NOMO-1 treated with DMSO at 0.1 percent for 48 hours (cell line): ENCODE data around the gene PET117.
A peak's percentile ranks its signal among the peaks of the same experiment; 100 is the strongest.
"Not testable (repeated sequence)": the region's sequence is repeated elsewhere in the genome, so short reads cannot be mapped to it uniquely, and the experiment has no call there.

Experiments
- DNase-seq: peaks from one replicate; lab custom pipeline; 2025; ENCODE audit not compliant: unreplicated experiment; lab: John Stamatoyannopoulos, UW

PET117 gene

GRCh38 chr20:18137412-18138265 lies at the start of gene PET117, which contains the start of gene KAT14:
PET117 (plus strand) TSS chr20:18137863; CDS start chr20:18137956, 93 bp downstream.
KAT14 (plus strand) TSS chr20:18137863; CDS start chr20:18142661, 4,798 bp downstream.
- peak; percentile 85 for DNase-seq

- DNase-seq, result not testable (repeated sequence)
Measured at GRCh38 chr20:18088298-18088697, 49.4 kb upstream of the PET117 start.

- DNase-seq, result not testable (repeated sequence)
Measured at GRCh38 chr20:18088841-18089240, 48.8 kb upstream of the PET117 start.

DNA sequence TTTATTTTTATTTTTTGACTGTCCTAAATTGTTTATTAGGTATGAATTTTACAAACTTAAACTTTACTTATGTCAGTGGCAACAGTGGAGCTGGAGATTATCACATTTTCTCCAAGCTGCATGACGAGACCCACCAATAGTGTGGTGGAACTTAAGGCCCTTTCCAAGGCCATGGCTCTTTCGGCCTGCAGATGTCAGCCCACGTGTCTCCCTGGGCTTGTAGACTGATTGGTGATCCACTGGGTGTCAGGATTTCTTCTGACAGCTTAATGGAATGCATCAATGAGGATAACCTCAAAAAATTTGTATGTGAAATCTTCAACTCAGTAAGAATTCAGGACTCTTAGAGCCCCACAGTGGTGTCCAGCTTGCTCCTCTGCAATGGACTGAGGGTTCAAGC lies 47.6 kb upstream of the PET117 start:
- no peak for DNase-seq

GRCh38 chr20:18090477-18090876 lies 47.2 kb upstream of the PET117 start:
- DNase-seq, result no peak

DNA sequence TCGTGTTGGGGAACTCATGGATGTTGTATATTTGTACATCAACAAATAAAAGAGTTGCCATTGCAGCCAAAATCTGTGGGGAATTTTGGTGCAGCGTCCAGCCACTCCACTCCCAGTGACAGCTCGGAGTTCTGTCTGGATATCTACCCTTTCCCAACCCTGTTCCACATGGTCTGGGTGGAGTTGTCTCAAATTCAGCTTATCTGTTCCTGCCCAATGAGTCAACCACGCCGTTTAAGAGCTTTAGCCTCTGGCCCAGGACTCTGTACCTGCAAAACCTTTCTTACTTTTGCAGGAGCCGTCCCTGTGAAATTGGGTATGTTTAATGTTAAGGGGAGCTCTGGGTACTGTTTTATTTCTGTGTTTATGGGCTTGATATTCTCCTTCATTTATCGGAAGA lies 46.0 kb upstream of the PET117 start:
- DNase-seq, result no peak

- DNase-seq, result no peak
Measured at GRCh38 chr20:18092890-18093289, 44.8 kb upstream of the PET117 start.

DNA sequence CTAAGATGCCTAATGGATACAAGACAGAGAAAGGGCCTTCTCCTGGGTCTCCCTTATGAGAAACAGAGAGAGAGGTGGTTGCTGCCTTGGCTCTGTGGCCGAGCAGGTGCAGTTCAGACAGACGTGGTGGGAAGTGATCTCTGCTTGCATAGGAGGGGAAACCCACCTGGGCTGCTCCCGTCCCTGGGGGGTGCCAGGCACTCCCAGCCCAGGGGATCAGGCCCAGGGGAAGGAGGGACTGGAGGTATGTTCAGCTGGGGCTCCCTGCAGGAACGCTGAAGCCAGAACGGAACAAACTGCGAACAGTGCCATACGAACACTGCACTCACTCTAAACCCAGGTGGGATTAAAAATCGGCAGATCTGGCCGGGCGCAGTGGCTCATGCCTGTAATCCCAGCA lies 44.3 kb upstream of the PET117 start:
- no peak for DNase-seq

- DNase-seq, result no peak
Measured at GRCh38 chr20:18094191-18094590, 43.5 kb upstream of the PET117 start.

DNA sequence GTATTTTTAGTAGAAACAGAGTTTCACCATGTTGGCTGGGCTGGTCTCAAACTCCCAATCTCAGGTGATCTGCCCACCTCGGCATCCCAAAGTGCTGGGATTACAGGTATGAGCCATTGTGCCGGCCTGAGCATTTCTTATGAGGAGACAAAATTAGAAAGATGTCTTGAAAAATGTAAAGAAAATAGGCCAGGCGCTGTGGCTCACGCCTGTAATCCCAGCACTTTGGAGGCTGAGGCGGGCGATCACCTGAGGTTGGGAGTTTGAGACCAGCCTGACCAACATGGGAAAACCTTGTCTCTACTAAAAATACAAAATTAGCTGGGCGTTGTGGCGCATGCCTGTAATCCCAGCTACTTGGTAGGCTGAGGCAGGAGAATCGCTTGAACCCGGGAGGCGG lies 37.1 kb upstream of the PET117 start:
- DNase-seq, result not testable (repeated sequence)

DNA sequence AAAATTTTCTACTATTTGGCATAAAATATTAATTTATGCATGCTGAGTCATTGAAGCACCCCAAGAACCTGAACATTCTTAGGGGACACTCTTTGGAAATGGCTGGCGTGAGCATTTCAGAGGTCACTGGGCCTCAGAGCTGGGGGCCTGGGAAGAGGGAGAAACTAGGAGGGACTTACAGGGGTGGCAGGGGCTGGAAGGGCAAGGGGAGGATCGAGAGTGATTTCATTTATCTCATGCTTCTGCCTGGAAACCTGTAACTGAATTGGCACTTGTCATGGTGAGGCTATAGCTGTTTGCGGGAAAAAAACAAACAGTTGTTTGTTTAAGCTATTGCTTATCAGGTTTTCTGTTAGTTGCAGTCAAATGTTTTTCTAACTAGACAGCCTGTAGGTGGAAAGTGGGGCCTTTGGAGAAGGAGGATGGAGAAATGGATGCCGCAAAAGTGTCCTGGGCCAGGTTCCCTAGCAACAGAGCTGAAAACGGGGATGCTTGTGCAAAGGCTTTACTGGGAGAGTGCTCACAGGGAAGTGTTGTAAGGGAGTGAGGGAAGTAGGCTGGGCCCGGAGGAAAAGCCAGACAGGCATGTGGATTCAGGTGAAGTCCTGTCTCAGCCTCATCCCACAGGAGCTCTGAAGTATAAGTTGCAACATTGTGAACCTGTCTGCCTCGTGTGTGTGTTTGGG lies 36.4 kb upstream of the PET117 start:
- DNase-seq, result no peak

GRCh38 chr20:18103497-18103896 lies 34.2 kb upstream of the PET117 start:
- no peak for DNase-seq

DNA sequence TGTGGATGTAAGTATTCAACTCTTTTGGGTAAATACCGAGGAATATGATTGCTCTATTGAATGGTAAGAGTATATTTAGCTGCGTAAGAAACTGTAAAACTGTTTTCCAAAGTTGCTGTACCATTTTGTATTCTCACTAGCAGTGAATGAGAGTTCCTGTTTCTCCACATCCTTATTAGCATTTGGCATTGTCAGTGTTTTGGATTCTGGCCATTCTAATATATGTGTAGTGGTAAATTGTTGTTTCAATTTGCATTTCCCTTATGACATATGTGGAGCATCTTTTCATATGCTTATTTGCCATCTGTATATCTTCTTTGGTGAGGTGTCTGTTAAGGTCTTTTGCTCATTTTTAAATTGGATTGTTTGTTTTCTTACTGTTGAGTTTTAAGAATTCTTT lies 29.3 kb upstream of the PET117 start:
- DNase-seq, result no peak

DNA sequence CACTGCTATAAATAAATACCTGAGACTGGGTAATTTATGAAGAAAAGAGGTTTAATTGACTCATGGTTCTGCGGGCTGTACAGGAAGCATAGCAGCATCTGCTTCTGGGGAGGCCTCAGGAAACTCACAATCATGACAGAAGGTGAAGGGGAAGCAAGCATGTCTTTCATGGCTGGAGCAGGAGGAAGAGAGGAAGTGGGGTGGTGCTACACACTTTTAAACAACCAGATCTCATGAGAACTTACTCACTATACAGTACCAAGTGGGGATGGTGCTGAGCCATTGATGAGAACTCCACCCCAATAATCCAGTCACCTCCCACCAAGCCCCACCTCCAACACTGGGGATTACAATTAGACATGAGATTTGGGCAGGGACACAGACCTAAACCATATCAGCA lies 9.1 kb upstream of the PET117 start:
- peak; percentile 45 for DNase-seq

DNA sequence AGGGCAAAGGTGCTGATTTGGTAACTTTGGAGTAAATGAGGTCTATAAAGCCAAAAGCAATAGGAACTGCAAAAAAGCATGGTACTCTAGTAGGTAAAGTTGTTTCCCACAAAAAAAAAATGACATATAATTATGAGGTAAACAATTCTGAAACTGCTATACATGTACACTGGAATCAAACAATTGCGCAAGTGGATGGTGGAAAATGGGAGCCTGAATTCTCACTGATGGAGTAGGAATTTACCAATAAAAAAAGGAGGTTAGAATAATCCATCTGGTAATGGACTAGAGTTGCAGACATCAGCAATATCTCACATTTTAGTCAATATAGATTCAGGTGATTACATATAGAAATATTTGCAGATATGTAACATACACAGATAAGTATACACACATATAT lies 5.0 kb upstream of the PET117 start:
- DNase-seq, result no peak

GRCh38 chr20:18133962-18134361 lies 3.7 kb upstream of the PET117 start:
- DNase-seq, result no peak

- DNase-seq, result no peak
Measured at GRCh38 chr20:18138266-18138582, 561 bp downstream of the PET117 start.

- no peak for DNase-seq
Measured at GRCh38 chr20:18138639-18139583, 1.2 kb downstream of the PET117 start.

DNA sequence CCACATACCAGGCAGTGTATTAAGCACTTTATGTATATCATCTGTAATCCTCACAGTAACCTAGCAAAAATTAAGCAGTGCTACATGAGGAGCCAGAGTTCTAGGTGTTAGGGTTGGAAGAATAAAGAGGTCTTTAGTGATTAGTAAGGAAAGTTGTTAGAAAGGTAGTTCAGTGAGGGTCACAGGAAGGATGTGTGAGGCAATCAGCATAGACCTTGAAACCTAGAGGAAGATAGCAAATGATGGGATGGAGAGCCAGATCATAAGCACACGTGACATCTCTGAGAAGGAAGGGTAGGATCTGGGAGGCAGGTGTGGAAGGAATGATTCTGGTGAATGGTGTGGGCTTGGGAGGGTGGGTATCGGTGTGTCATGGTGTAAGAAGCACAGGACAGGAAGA lies 2.2 kb downstream of the PET117 start:
- DNase-seq, result no peak

DNA sequence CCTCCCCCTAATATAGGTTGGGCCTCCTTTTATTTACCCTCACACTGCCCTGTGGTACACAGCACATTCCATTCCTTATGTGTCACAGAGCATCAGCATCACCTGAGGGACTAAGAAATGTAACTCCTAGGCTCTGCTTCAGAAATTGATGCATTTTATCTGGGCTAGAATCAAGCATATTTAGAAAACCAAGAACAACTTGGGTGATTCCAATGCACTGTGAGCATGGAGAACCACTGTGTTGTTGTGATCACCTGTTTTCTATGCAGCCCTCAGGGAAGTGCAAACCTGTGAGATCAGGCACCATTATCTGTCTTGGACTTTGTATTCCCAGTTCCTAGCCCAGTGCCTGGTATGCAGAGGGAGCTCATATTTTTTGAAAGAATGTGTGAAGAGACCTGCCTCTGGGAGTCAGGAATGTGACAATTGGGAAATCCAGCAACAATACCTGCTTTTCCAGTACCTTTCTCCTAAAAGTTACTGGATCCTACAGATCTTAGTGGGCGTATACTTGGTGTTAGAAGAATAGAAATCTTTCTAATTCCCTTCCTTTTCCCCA lies 7.0 kb downstream of the PET117 start:
- no peak for DNase-seq

- DNase-seq, result no peak
Measured at GRCh38 chr20:18154342-18154741, 16.7 kb downstream of the PET117 start.
